Measurements from ENCODE around the gene OR56A5. TPM values are rescaled to one million over a fixed set of nuclear protein-coding genes. Genes with fewer than 3 reads are reported as not detected.

OR56A5 gene, protein sequence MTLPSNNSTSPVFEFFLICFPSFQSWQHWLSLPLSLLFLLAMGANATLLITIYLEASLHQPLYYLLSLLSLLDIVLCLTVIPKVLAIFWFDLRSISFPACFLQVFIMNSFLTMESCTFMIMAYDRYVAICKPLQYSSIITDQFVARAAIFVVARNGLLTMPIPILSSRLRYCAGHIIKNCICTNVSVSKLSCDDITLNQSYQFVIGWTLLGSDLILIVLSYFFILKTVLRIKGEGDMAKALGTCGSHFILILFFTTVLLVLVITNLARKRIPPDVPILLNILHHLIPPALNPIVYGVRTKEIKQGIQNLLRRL
- under 1 TPM in 1 of 4 donors, not detected in 3; 0.84 TPM for total RNA-seq

DNA sequence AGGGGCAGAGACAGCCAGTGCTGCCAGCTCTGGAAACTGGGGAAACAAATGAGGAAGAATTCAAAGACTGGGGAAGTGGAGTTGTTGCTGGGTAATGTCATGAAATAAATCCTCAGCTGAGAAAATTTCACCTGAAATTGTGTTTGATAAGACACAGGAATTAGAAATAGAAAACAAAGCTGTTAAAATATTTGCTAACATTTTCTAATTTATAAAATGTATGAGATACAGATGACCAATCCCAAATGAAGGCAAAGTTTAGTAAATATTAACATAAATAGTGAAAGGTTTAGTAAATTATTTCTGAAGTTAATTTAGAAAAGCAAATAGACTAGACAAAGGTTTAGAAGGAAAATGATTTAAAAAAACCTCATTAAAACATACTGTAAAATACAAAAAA lies at the start of gene OR56A5:
Gene OR56A5 (minus strand): TSS at position 101 of the 400 bp plus-strand sequence. CDS start 0 bp downstream, at position 101.
- TF ChIP-seq POLR2A (IDR thresholded peaks at IDR 0.05) (no peak), CTCF (IDR thresholded peaks at IDR 0.05) (no peak)
- no peak within 1 kb of the TSS for H3K4me3 ChIP-seq (ENCODE audit: low read depth, poor library complexity, severe bottlenecking)
- no peak for DNase-seq (ENCODE audit: low spot score in 2 of 2)
- intact Hi-C loops (cut with DNase I; ENCODE audit: low total_unique reads), result no loop called here

DNA sequence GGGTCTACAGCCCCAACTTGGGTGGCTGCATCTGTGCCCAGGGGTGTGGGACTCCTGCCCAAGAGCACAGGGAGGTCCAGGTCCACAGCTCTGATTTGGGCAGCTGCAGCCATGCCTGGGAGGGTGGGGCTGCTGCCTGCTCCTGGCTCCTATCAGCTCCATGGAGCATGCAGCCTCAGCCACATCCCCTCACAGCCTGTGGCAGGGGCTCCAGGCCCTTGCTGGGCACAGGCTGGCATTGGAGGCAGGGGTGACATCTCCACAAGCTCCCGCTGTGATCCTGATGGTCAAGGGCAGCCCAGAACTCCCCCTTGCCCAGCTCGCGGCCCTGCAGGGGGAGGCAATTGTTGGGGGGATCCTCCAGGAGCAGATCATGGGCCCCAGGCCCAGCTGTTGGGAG lies 44.7 kb upstream of the OR56A5 start:
- WGBS, 2 donors, result 94 to 100% methylated on average over 1 to 3 of the region's 3 CpGs
- no peak for DNase-seq (ENCODE audit: low spot score in 2 of 2)
- no peak for TF ChIP-seq POLR2A (IDR thresholded peaks at IDR 0.05)
- TF ChIP-seq CTCF (IDR thresholded peaks at IDR 0.05), result no peak
- no peak overlapping the region for H3K4me3 ChIP-seq (ENCODE audit: low read depth, poor library complexity, severe bottlenecking)
- intact Hi-C loops (cut with DNase I; ENCODE audit: low total_unique reads), result loop anchor here (5.0 kb wide), 1 partner anchor 349 kb away; no protein-coding TSS in a partner anchor

DNA sequence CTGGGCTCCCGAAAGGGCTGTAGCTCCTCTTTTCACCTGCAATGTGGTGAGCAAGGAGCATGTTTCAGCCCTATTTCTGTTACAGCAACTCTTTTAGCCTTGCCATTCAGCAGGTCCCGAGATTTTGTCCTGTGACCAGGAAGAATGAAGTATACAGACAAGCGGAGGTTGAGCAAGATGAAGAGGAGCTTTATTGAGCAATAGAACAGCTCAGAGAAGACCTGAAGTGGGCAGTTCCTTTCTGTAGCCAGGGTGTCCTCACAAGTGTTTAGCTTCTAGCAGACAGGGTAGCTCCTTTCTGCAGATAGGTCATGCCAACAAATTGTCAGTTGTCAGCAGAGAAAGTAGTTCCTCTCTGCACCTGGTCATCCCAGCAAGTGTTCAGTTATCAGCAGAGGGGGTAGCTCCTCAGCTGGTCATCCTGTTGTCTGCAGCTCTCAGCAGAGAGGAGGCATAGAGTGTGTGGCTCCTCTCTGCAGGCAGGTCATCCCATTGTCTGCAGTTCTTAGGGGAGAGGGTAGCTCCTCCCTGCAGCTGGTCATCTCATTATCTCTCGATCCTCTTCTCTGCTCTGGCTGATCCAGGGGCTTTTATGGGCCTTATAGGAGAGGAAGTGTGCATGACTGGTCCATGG lies 43.9 kb upstream of the OR56A5 start:
- intact Hi-C loops (cut with DNase I; ENCODE audit: low total_unique reads), result loop anchor here (5.0 kb wide), 1 partner anchor 350 kb away; no protein-coding TSS in a partner anchor
- no peak overlapping the region for H3K4me3 ChIP-seq (ENCODE audit: low read depth, poor library complexity, severe bottlenecking)
- no peak for DNase-seq (ENCODE audit: low spot score in 2 of 2)
- no peak for TF ChIP-seq POLR2A (IDR thresholded peaks at IDR 0.05)
- WGBS, 2 donors, result 76 to 81% methylated on average over 4 of the region's 4 CpGs

- TF ChIP-seq CTCF (IDR thresholded peaks at IDR 0.05), result no peak
- TF ChIP-seq POLR2A (IDR thresholded peaks at IDR 0.05), result no peak
- intact Hi-C loops (cut with DNase I; ENCODE audit: low total_unique reads), result no loop called here
- H3K4me3 ChIP-seq (ENCODE audit: low read depth, poor library complexity, severe bottlenecking), result no peak within 1 kb of the TSS
- no peak for DNase-seq (ENCODE audit: low spot score in 2 of 2)
Observed at GRCh38 chr11:6006846-6007245, 38.6 kb upstream of the OR56A5 start, which contains the start of gene OR56A4. Gene OR56A4, minus strand, starts transcription at chr11:6006946. Its CDS starts 3,954 bp downstream, at chr11:6002992.

GRCh38 chr11:6006395-6006794 lies 38.1 kb upstream of the OR56A5 start:
- intact Hi-C loops (cut with DNase I; ENCODE audit: low total_unique reads), result no loop called here
- H3K4me3 ChIP-seq (ENCODE audit: low read depth, poor library complexity, severe bottlenecking), result no peak overlapping the region
- TF ChIP-seq CTCF (IDR thresholded peaks at IDR 0.05), result no peak
- TF ChIP-seq POLR2A (IDR thresholded peaks at IDR 0.05), result no peak
- DNase-seq (ENCODE audit: low spot score in 2 of 2), result no peak

- DNase-seq (ENCODE audit: low spot score in 2 of 2), result no peak
- H3K4me3 ChIP-seq (ENCODE audit: low read depth, poor library complexity, severe bottlenecking), result no peak overlapping the region
- intact Hi-C loops (cut with DNase I; ENCODE audit: low total_unique reads), result no loop called here
- WGBS, 2 donors, result 73 to 77% methylated on average over 7 of the region's 7 CpGs
- no peak for TF ChIP-seq POLR2A (IDR thresholded peaks at IDR 0.05)
- no peak for TF ChIP-seq CTCF (IDR thresholded peaks at IDR 0.05)
Observed at GRCh38 chr11:6002202-6002699, 34.0 kb upstream of the OR56A5 start.
